Mesothelial cell of epicardium (in vitro differentiated cells): Measurements from ENCODE around the gene LCE1F. TPM values are rescaled to one million over a fixed set of nuclear protein-coding genes. Genes with fewer than 3 reads are reported as not detected.

Source experiments
- DNase-seq, 2 experiments: peaks; one replicate each; pipeline ENCODE4 v3.0.0; 2021; ENCODE audit warnings: low spot score in 2 of 2; ENCODE audit not compliant: unreplicated experiment in 2 of 2
- H3K27ac Mint-ChIP-seq: 2 replicates; pipeline ENCODE4 v1.8.0; 2021; ENCODE audit warnings: mixed read lengths
- H3K27me3 Mint-ChIP-seq: 2 replicates; pipeline ENCODE4 v1.8.0; 2021; ENCODE audit warnings: low read depth, mixed read lengths
- H3K36me3 Mint-ChIP-seq: 2 replicates; pipeline ENCODE4 v1.8.0; 2021; ENCODE audit warnings: mixed read lengths
- H3K4me1 Mint-ChIP-seq: 2 replicates; pipeline ENCODE4 v1.8.0; 2021; ENCODE audit warnings: mixed read lengths
- H3K4me3 Mint-ChIP-seq: 2 replicates; pipeline ENCODE4 v1.8.0; 2021; ENCODE audit warnings: mild to moderate bottlenecking, moderate library complexity, mixed read lengths
- H3K9me3 Mint-ChIP-seq: 2 replicates; pipeline ENCODE4 v1.8.0; 2021; ENCODE audit warnings: mixed read lengths
- total RNA-seq: library from RNA; stranded (reverse); gene quantifications from 3 replicates; pipeline ENCODE4 v1.2.1, GENCODE V29; 2021
- TF ChIP-seq, protein P1 (sequence below): fragments of 200-600 bp; sonication (generic); IDR thresholded peaks from one replicate; pipeline ENCODE4 v1.5.0; 2021; ENCODE audit warnings: antibody characterized with exemption; ENCODE audit not compliant: unreplicated experiment

The LCE1F gene
- total RNA-seq, 1 donor from 2014 or later = not detected

- Mint-ChIP-seq H3K36me3 (no peaks in the 10 kb centered on the region), H3K27me3 (no peaks in the 10 kb centered on the region), H3K4me3 (no peak overlapping the region), H3K4me1 (no peaks in the 10 kb centered on the region), H3K27ac (no peak overlapping the region), H3K9me3 (peaks cover 75% of the 10 kb centered on the region)
- TF ChIP-seq, protein P1, sequence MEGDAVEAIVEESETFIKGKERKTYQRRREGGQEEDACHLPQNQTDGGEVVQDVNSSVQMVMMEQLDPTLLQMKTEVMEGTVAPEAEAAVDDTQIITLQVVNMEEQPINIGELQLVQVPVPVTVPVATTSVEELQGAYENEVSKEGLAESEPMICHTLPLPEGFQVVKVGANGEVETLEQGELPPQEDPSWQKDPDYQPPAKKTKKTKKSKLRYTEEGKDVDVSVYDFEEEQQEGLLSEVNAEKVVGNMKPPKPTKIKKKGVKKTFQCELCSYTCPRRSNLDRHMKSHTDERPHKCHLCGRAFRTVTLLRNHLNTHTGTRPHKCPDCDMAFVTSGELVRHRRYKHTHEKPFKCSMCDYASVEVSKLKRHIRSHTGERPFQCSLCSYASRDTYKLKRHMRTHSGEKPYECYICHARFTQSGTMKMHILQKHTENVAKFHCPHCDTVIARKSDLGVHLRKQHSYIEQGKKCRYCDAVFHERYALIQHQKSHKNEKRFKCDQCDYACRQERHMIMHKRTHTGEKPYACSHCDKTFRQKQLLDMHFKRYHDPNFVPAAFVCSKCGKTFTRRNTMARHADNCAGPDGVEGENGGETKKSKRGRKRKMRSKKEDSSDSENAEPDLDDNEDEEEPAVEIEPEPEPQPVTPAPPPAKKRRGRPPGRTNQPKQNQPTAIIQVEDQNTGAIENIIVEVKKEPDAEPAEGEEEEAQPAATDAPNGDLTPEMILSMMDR = no peak
- DNase-seq = no peak
These were observed 22.7 kb upstream of the LCE1F start for GRCh38 chr1:152752225-152752624.

GRCh38 chr1:152753586-152753985 lies 21.4 kb upstream of the LCE1F start:
- Mint-ChIP-seq H3K27ac (no peak overlapping the region), H3K36me3 (no peaks in the 10 kb centered on the region), H3K27me3 (no peaks in the 10 kb centered on the region), H3K9me3 (peaks cover 75% of the 10 kb centered on the region), H3K4me1 (no peaks in the 10 kb centered on the region), H3K4me3 (no peak overlapping the region)
- TF ChIP-seq, protein P1 = no peak
- DNase-seq = no peak

DNA sequence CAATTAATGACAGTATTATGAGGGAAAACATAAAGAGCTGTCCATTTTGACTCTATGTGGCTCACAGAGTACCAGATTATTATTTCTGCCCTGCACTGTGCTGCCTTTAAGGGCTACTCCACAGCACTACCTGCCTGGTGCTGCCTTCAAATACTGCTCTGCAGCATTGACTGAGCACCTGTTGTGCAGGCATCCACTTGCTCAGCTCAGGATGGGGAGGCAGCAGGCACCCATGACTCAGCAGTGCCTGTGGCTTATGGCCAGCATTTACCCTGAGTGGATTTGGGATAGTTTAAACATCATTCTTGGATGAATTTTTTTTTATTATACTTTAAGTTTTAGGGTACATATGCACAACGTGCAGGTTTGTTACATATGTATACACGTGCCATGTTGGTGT lies 18.1 kb upstream of the LCE1F start:
- no peaks in the 10 kb centered on the region for H3K4me1 Mint-ChIP-seq
- H3K27ac Mint-ChIP-seq = no peak overlapping the region
- no peaks in the 10 kb centered on the region for H3K36me3 Mint-ChIP-seq
- TF ChIP-seq, protein P1 = no peak
- DNase-seq = no peak
- H3K9me3 Mint-ChIP-seq = peaks cover 75% of the 10 kb centered on the region
- H3K27me3 Mint-ChIP-seq = no peaks in the 10 kb centered on the region
- H3K4me3 Mint-ChIP-seq = no peak overlapping the region

DNA sequence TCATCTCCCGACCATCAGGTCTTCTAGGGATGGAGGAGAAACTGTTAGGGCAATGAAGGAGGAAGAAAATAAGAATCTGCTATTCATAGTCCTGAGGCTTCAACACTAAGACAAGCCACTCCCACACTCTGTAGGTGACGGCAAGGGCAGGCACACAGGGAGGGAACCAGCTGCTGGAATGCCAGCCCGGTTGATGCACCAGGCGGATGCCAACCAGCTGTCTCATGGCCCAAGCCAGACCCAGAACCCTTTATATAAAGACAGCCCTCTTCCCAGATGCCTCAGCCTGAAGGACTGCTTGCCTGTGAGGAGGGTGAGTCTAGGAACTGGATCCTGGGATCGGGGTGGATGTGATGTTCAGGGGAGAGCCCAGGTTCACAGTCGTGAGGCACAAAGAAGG lies 17.2 kb upstream of the LCE1F start, which contains the start of gene KPRP:
KPRP (plus strand) TSS at position 279 of the 400 bp plus-strand sequence. CDS start 1,564 bp downstream, outside the sequence.
- Mint-ChIP-seq H3K36me3 (no peaks in the 10 kb centered on the region), H3K27ac (no peak within 1 kb of the TSS), H3K27me3 (no peaks in the 10 kb centered on the region), H3K4me1 (no peaks in the 10 kb centered on the region), H3K4me3 (no peak within 1 kb of the TSS), H3K9me3 (peaks cover 76% of the 10 kb centered on the region)
- no peak for DNase-seq
- TF ChIP-seq, protein P1 = no peak

DNA sequence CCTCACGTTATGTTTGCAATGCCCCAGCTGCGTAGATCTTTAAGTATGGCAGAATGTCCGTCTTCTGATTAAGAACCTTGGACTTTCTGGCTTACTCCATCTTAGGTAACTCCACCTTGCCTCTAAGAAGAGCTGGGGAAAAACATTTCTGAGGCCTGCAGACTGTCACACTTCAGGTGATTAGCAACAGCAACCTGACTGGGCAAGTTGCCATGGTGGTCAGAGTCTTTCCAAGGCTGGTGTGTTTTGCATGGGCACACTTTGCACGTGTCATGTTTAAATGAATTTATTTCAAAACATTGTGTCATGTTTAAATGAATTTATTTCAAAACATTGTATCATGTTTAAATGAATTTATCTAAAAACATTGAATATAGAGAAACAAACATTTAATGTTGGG lies 16.3 kb upstream of the LCE1F start:
- Mint-ChIP-seq H3K9me3 (peaks cover 69% of the 10 kb centered on the region), H3K27ac (no peak overlapping the region), H3K36me3 (no peaks in the 10 kb centered on the region), H3K4me3 (no peak overlapping the region), H3K4me1 (no peaks in the 10 kb centered on the region), H3K27me3 (no peaks in the 10 kb centered on the region)
- DNase-seq = no peak
- TF ChIP-seq, protein P1 = no peak
